ENCODE measurements around the gene CXADR. TPM values are rescaled to one million over a fixed set of nuclear protein-coding genes. Genes with fewer than 3 reads are reported as not detected.

CXADR gene
- total and polyA plus RNA-seq, 7 donors = 0.01 to 0.62 (median 0.06) TPM

- H3K4me3 ChIP-seq = no peak overlapping the region
Observed at GRCh38 chr21:17539743-17540341, 27.0 kb downstream of the CXADR start.

GRCh38 chr21:17540530-17540929 is 27.7 kb downstream of the CXADR start:
- no peak for ATAC-seq
- Histone ChIP-seq H3K27ac (no peak overlapping the region), H3K4me3 (no peak overlapping the region), H3K27me3 (ENCODE audit: insufficient read depth in 3 of 3, low read length in 2 of 3) (no peaks in the 10 kb centered on the region), H3K9me3 (no peaks in the 10 kb centered on the region), H3K4me1 (no peaks in the 10 kb centered on the region), H3K36me3 (ENCODE audit: insufficient read depth in 1 of 2, low read depth in 1 of 2) (no peaks in the 10 kb centered on the region)
- TF ChIP-seq, protein P1, sequence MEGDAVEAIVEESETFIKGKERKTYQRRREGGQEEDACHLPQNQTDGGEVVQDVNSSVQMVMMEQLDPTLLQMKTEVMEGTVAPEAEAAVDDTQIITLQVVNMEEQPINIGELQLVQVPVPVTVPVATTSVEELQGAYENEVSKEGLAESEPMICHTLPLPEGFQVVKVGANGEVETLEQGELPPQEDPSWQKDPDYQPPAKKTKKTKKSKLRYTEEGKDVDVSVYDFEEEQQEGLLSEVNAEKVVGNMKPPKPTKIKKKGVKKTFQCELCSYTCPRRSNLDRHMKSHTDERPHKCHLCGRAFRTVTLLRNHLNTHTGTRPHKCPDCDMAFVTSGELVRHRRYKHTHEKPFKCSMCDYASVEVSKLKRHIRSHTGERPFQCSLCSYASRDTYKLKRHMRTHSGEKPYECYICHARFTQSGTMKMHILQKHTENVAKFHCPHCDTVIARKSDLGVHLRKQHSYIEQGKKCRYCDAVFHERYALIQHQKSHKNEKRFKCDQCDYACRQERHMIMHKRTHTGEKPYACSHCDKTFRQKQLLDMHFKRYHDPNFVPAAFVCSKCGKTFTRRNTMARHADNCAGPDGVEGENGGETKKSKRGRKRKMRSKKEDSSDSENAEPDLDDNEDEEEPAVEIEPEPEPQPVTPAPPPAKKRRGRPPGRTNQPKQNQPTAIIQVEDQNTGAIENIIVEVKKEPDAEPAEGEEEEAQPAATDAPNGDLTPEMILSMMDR (IDR thresholded peaks at IDR 0.05) = no peak
- DNase-seq = no peak
- intact Hi-C loops (cut with DNase I) = no loop called here
- WGBS, 3 donors = 66 to 78% (median 78%) methylated on average over 4 of the region's 4 CpGs

More at GRCh38 chr21:17539743-17540341, 27.0 kb downstream of the CXADR start:
- TF ChIP-seq, protein P1 (IDR thresholded peaks at IDR 0.05) = no peak
- ATAC-seq = no peak
- Histone ChIP-seq H3K27me3 (ENCODE audit: insufficient read depth in 3 of 3, low read length in 2 of 3) (no peaks in the 10 kb centered on the region), H3K4me1 (no peaks in the 10 kb centered on the region), H3K9me3 (no peaks in the 10 kb centered on the region), H3K27ac (no peak overlapping the region), H3K36me3 (ENCODE audit: insufficient read depth in 1 of 2, low read depth in 1 of 2) (no peaks in the 10 kb centered on the region)
- intact Hi-C loops (cut with DNase I) = no loop called here
- 82 to 86% (median 86%) methylated on average over 9 of the region's 9 CpGs for WGBS, 3 donors
- DNase-seq = no peak

DNA sequence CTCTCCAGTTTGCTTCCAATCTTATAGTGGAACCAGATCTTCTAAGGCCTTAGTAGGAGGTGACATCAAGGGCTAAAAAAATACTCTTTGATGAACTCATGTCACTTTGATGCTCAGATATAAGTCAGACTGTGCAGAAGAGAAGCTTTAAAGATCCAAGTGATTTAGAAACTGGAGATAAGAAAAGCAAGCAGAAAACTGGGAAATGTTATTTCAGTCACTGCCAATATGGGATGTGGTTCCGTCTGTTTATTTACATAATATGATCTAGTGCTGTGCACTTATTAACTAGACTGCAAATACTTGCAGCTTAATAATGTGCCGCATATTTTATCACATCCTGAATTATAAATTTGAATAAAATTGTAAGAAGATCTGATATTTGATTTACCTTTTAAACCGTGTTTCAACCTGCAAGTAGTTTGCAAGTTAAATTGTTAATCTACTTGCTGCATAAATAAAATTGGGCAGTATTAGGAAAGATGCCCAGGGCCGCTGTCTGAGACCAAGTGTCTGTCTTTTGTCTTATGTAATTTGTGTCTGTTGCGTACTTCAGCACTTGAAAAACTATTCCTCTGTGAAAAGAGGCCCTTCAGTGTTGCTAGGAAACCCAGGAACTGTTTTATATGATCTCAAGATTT is 29.6 kb downstream of the CXADR start:
- Histone ChIP-seq H3K36me3 (ENCODE audit: insufficient read depth in 1 of 2, low read depth in 1 of 2) (no peaks in the 10 kb centered on the region), H3K4me3 (no peak overlapping the region), H3K9me3 (no peaks in the 10 kb centered on the region), H3K27ac (no peak overlapping the region), H3K27me3 (ENCODE audit: insufficient read depth in 3 of 3, low read length in 2 of 3) (no peaks in the 10 kb centered on the region), H3K4me1 (no peaks in the 10 kb centered on the region)
- intact Hi-C loops (cut with DNase I) = no loop called here
- ATAC-seq = no peak
- TF ChIP-seq, protein P1 (IDR thresholded peaks at IDR 0.05) = no peak
- no peak for DNase-seq
- WGBS, 3 donors = 66 to 70% (median 70%) methylated on average over 5 of the region's 5 CpGs

DNA sequence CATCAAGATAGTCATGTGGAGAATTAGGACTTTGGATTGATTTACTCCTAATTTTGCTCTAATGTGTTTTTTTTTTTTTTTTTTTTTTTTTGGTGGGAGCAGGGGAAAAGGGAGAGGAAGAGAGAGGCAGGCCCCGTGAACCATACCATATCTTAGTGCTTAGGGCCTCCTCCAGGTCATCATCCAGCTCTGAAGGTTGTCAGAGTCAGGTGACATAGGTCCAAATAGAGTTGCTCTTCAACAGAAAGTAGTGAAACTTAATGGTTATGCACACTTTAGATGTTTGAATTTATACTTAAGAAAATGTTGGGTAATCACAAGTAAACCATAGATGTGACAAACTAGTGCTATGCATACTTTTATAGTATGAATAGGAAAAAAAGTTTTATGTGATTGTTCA is 32.2 kb downstream of the CXADR start:
- intact Hi-C loops (cut with DNase I) = no loop called here
- Histone ChIP-seq H3K4me1 (no peaks in the 10 kb centered on the region), H3K4me3 (no peak overlapping the region), H3K9me3 (no peaks in the 10 kb centered on the region), H3K36me3 (ENCODE audit: insufficient read depth in 1 of 2, low read depth in 1 of 2) (no peaks in the 10 kb centered on the region), H3K27ac (no peak overlapping the region), H3K27me3 (ENCODE audit: insufficient read depth in 3 of 3, low read length in 2 of 3) (no peaks in the 10 kb centered on the region)
- 79 to 92% (median 80%) methylated on average over 1 of the region's 1 CpG for WGBS, 3 donors
- no peak for DNase-seq
- ATAC-seq = no peak
- TF ChIP-seq, protein P1 (IDR thresholded peaks at IDR 0.05) = no peak
